ENCODE data around the gene PRRX1.

The PRRX1 gene

DNA sequence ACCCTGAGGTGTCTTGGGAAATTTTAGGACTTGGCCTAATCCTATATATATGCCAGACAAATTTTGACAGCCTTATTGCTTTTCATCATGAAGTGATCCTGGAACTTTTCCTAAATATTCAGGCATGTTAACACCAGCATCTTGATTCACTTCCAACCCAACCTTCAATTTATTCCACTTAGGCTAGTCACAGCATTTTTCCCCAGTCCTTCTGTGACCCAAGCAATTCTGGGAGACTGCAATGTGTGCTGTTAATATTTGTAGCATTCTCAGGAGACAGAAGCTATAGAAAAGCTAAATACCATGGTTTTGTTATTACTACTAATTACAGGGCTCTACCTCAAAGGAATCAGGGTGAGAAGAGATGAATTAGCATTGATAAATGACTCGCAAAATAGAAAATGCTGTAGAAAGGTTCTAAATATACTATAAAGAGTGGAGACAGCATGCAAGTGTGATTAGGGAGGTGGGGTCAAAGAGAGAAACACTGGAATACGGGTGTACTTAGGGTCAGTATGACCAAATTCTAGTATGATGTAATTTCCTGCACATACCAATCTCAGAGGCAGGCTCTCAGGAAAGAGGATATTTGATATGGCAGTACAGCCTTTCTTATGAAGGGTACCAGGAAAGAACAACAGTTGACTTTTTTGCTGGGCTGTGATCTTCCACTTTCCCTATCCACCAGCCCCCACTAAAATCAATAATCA, 29.1 kb downstream of the PRRX1 start:
- DNase-seq (ENCODE audit: low spot score) = no peak

- DNase-seq (ENCODE audit: low spot score) = no peak
These were observed 30.4 kb downstream of the PRRX1 start for GRCh38 chr1:170694172-170694926.

DNA sequence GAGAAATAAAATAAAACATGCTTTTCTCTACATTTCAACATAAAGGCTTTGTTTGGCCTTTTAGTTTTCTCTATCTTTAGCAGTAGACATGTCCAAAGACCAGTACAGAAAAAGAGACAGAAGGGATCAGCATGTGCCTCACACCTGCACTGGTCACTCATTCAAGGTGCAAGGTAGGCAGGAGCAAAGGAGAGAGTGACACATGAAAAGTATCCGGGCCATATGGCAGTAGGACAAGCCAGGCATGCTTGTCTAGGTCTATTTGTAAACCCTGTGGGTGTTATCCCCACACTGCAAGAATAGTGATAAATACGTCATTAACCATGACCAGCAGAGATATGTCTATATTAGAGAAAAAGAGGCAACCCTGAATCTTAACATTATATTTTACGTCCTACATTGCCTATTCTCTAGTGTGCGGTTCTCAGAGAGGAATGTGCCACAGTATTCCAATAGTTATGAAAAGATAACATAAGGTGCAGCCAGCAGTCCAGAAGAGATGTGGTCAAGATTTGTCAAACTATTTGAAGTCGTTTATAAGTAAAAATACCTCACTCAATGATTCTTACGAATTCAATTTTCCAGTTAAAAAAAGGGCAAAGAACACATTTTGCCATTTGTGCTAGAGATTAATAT, 32.1 kb downstream of the PRRX1 start:
- DNase-seq (ENCODE audit: low spot score) = no peak

- no peak for DNase-seq (ENCODE audit: low spot score)
These were observed 32.8 kb downstream of the PRRX1 start for GRCh38 chr1:170696591-170697290.

GRCh38 chr1:170697316-170697715, 33.4 kb downstream of the PRRX1 start:
- no peak for DNase-seq (ENCODE audit: low spot score)

GRCh38 chr1:170698301-170699275, 34.7 kb downstream of the PRRX1 start:
- DNase-seq (ENCODE audit: low spot score) = no peak

DNA sequence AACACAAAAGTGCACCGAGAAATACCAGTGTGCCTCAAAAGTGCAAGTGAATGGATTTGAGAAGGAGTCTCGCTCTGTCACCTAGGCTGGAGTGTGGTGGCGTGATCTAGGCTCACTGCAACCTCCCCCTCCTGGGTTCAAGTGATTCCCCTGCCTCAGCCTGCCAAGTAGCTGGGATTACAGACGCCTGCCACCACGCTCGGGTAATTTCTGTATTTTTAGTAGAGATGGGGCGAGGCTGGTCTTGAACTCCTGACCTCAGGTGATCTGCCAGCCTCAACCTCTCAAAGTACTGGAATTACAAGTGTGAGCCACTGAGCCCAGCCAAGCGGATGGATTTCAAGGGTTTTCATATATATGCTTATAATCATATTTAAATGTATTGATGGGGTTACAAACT, 35.8 kb downstream of the PRRX1 start:
- DNase-seq (ENCODE audit: low spot score) = no peak

GRCh38 chr1:170700842-170701615, 37.1 kb downstream of the PRRX1 start:
- no peak for DNase-seq (ENCODE audit: low spot score)

- no peak for DNase-seq (ENCODE audit: low spot score)
These were observed 38.0 kb downstream of the PRRX1 start for GRCh38 chr1:170701962-170702361.

GRCh38 chr1:170703591-170703990, 39.7 kb downstream of the PRRX1 start:
- no peak for DNase-seq (ENCODE audit: low spot score)

DNA sequence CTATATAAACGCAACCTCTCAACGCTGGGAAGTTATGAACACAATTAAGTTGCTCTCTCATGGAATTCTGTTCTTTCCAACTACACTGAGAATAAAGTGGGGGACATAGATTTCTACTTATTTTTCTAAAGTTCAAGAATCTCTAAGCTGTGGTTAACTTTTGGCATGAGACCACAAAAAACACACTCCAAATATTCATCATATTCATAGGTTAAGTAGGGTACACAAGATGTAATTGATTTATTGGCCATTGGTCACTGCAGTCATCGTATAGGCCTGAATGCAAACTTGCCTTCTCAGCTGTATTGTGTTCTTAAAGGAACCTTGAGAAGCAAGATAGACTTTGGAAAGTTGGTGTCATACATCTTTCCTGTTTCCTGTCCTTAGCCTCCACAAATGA, 40.3 kb downstream of the PRRX1 start:
- no peak for DNase-seq (ENCODE audit: low spot score)

GRCh38 chr1:170705981-170706380, 42.0 kb downstream of the PRRX1 start:
- DNase-seq (ENCODE audit: low spot score) = no peak

DNA sequence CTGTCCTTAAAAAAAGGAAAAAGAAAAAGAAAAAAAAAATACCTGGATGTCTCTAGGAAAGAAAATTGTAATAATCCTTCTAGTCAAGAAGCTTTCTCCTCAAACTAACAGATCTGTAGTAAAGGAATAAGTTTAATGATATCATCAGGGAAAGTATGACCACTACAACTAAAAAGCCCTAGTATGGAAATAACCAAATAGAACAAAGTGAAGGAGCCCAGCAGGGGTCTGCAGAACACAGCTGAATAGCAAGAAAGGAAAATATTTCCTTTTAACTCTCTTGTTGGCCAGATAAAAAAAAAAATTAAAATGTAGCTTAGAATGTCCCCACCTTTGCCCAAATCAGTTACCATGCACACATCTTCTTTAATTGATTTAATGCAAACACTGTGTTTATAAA, 43.2 kb downstream of the PRRX1 start:
- no peak for DNase-seq (ENCODE audit: low spot score)

DNA sequence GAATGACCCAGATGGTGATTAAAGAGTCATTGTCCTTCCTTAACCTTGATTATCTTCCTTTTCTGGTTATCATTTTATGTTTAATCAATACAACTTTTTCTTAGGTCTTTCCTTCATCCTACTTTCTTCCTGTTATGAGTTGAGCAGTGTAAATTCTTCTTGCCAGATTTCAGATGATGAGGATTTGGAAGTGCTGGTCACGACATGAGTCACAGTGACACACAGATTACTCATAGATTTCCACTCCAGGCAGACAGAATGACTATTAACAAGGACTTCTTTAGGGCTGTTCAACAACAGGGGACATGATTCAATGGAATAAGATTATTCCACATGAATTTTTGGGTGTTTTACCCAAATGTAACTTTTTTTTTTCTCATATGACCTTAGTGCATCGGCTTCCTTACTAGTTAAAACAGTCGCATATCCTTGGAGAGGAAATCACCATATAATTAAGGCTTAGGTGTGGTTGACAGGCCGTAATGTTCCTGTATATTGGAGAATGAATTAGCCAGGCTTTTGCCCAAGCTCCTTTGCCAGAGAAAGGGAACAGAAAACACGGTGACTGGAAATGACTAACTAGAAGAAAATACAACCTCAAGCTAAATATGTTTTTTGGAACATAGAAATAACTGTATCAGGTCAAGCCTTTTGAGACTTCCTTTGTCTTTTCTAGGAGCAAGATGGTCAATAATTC, 44.2 kb downstream of the PRRX1 start:
- DNase-seq (ENCODE audit: low spot score) = peak; percentile 72

DNA sequence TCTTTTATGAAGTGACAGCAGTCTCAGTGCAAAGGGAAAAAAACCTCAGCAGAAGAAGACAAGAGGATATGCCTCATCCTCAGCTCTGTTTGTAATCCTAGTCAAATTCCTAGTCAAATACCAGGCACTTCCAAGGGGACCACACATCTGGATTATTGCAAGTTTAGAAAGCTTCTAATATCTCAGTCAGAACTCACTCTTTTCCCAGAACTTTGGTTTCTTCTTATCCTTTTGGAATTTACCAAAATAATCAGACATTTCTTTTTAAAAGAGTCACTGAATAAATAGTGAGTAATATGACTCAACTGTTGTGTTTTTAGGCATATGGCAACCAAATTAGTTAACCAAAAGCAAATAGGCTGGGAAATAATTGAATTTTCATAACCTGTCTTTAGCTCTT, 47.8 kb downstream of the PRRX1 start:
- DNase-seq (ENCODE audit: low spot score) = no peak

GRCh38 chr1:170714163-170714562, 50.2 kb downstream of the PRRX1 start:
- DNase-seq (ENCODE audit: low spot score) = peak; percentile 26

GRCh38 chr1:170714938-170715337, 51.0 kb downstream of the PRRX1 start:
- DNase-seq (ENCODE audit: low spot score) = no peak

DNA sequence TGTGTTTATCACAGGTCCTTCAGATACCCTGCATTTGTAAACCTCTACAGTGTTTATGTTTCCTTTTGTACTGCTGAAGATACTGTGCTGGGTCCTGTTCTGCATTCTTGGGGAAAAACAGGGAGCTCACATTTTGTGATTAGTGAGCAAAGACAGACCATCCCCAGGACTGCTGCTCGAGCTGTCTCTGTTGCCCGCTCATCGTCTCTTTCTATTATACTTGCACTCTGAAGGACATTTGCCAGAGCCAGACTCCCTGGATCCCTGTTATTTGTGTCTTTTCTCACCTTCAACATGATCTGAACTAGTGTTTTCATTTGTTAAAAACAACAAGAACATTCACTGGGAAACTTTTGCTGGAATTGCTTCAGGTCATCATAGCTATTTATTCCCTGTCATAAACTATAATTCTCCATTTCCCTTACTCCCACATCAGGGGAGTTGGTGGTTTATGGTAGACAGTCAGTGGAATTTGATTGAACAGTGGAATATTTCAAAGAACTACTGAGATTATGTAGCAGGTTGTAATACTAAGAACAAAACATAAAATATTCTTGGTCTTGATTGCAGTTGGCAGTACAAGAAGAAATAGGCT, 53.0 kb downstream of the PRRX1 start:
- no peak for DNase-seq (ENCODE audit: low spot score)

- DNase-seq (ENCODE audit: low spot score) = no peak
These were observed 56.7 kb downstream of the PRRX1 start for GRCh38 chr1:170720661-170721060.

- DNase-seq (ENCODE audit: low spot score) = no peak
These were observed 57.7 kb downstream of the PRRX1 start for GRCh38 chr1:170721621-170722020.

All from LoVo (cell line).